AG08396 (cell line): ENCODE results near the gene CA6.
"Not testable (repeated sequence)": the region's sequence is repeated elsewhere in the genome, so short reads cannot be mapped to it uniquely, and the experiment has no call there.

Experiments
- DNase-seq: peaks from one replicate; pipeline ENCODE4 v3.0.0; 2012; ENCODE audit warnings: low spot score, mixed read lengths

The CA6 gene

DNA sequence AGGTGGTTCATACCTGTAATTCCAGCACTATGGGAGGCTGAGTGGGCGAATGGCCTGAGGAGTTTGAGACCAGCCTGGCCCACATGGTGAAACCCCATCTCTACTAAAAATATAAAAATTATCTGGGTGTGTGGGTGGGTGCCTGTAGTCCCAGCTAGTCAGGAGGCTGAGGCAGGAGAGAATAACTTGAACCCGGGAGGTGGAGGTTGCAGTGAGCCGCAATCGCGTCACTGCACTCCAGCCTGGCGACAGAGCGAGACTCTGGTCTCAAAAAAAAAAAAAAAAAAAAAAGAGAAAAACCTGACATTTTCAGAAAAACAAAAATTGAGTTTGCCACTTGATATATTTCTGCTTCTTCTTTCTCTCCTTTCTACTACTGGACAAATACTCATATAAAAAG lies 24.3 kb downstream of the CA6 start:
- DNase-seq: no peak

DNA sequence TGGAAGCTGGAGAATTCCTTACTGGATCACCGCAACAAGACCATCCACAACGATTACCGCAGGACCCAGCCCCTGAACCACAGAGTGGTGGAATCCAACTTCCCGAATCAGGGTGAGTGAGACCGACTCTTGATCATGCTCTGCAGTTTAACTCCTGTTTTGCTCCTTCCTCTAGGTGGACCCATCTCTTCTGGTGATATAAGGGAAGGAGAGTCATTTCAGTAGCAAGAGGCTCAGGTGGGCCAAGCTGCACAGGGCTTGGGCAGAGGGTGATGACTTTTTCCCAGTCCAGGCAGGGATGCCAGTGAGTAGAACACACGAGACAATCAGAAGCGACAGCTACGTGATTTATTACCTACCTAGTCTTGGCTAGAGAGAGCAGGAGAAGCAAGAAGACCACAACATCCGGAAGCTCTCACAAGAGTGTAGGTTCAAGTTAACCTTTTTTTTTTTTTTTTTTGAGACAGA lies 25.2 kb downstream of the CA6 start:
- DNase-seq: no peak

DNA sequence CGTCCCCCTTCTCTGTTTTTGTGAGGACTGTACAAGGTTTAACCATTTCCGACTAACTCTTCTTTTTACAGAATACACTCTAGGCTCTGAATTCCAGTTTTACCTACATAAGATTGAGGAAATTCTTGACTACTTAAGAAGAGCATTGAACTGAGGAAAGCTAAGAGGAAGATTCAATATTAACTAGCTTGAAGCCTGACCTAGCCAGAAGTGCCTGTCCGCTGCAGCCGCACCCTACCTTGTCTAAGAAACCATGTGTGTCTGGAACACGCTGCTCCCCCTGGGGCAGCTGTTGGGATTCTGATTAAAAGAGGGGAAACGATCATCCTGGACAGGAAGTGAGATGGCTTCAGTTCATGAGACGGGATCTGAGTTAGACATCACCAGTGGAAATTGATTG lies 28.9 kb downstream of the CA6 start:
- no peak for DNase-seq

DNA sequence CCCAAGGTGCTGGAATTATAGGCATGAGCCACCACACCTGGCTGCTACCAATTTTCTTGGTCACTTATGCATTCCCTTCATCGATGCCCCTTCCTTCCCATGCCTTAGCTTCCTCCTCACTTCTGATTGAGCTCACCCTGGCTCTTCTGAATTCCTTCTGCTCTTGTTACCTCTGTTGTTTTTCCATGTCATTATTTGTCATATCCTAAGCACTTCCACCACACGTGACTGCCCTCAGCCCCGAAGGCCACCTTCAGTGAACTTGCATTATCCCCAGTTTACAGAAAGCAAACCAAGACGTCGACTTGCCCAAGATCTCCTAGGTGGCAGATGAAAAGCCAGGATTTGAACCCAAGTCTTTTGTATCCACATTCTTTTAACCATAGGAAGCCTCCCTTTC lies 30.7 kb downstream of the CA6 start:
- no peak for DNase-seq

DNA sequence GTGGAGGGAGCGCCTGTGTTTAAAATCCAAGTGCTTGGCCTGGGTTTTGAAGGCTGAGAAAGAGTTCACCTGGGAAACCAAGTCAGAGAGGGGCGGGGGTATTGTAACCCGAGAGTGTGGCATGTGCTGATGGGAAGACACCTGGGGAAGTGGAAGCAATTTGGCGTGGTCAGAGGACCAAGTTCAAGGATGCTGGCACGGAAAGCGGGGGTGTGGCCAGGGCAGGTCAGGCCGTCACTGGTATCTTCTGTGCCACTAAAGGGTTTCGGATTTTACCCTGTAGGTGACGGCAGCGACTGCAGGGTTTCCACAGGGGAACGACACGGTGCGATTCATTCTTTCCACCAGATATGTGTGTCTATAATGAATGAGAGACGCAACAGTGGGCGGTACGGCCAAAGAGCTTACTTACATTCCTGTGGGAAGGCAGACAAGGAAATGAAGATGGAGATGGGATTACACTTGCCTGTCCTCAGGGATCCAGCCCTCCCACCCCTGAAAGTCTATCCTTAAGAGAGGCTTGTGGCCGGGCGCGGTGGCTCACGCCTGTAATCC lies 31.3 kb downstream of the CA6 start:
- DNase-seq: no peak

DNA sequence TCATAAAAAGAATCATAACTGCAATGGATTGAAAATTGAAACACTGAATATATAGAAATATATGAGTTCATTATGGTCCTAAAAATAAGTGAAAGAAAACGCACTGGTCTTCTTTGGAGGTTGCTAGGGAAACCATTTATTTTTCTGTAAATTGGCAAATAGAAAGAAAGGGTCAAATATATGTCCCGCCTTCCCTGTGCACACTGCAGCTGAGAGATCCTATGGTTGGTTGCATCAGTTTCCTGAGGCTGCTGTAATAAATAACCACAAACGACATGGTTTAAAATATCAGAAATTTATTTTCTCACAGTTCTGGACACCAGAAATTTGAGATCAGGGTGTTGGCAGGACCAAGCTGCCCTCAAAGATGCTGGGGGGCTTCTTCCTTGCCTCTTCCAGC lies 35.0 kb downstream of the CA6 start:
- DNase-seq: no peak

DNA sequence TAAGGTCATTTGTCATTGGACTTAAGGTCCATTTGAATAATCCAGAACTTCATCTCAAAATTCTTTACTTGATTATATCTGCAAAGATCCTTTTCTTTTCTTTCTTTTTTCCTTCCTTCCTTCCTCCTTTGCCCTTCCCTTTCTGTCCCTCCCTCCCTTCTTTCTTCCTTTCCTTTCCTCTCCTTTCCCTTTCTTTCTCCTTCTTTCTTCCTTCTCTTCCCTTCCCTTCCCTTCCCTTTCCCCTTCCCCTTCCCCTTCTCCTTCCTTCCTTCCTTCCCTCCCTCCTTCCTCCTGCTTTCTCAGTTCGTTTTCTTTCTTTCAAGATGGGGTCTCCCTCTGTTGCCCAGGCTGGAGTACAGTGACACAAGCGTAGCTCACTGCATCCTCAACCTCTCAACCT lies 35.5 kb downstream of the CA6 start:
- DNase-seq: no peak

DNA sequence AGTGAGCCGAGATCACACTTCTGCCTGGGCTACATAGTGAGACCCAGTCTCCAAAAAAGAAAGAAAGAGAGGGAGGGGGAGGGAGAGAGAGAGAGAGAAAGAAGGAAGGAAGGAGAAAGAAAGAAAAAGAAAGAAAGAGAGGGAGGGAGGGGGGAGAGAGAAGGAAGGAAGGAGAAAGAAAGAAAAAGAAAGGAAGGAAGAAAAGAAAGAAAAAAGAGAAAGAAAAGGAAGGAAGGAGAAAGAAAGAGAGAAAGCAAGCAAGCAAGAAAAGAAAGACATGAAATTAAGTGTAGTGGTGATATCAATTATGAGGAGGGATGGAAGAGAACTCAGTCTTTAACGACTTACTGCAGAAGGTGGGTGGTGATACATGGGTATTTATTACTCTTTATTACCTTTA lies 38.5 kb downstream of the CA6 start:
- DNase-seq: no peak

DNA sequence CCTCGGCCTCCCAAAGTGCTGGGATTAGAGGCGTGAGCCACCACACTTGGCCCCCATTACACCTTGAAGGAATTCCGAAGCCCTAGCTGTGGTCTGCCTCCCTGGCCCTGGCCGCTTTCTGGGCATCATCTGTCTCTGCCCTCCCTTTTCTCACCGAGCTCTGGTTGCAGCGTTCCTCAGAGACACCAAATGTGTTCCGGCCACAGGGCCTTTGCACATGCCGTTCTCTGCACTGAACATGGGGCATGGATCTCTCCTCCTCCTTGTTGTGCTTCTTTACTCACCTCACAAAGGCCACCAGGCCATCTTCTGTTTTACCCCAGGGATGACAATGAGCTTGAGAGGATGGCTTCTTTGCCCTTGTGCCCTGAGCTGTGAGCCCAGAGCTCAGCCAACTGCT lies 39.3 kb downstream of the CA6 start:
- DNase-seq: no peak

DNA sequence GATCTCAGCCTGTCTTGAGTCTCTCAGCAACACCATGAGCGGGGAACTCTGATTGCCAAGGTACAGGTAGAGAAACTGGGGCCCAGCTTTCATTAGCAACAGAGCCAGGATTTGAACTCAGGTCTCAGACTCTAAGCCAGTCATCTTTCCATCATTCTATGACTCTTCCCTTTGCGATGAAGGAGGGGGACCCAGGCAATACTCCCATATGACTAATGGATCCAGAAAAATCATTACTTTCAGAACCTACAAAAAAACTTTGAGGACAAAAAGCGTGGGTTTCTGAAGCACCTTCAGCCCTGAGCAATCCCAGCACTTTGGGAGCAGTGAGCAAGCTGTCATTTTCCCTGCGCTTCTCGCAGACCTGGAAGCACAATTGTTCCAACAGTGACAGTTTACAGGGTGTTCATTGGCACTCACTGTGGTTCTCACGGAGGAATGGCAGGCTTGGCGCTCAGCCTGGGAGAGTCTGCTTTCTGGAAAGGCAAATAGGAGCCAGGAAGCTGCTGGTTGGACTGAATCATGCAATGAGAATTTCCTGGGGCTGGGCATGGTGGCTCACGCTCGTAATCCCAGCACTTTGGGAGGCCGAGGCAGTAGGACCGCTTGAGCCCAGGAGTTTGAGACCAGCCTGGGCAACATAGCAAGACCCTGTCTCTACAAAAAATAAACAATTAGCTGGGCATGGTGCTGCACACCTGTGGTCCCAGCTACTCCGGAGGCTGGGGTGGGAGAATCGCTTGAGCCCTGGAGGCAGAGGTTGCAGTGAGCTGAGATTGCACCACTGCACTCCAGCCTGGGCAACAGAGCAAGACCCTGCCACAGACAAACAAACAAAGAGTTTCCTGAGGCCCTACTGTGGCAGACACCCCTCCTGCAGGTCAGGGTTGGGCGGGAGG lies 40.5 kb downstream of the CA6 start:
- peak; percentile 87 for DNase-seq

DNA sequence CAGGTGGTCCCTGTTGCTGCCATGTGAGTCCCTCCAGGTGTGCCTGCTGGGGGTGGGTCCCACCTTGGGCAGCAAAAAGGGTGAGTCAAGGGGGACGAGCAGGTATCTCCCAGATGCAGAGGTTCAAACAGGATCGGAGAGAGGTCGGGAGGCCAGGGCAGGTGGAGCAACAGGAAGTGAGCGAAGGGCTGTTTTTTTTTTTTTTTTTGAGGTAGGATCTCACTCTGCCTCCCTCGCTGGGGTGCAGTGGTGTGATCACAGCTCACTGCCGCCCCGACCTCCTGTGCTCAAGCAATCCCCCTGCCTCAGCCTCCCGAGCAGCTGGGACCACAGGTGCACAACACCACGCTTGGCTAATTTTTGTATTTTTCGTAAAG lies 41.1 kb downstream of the CA6 start:
- no peak for DNase-seq

DNA sequence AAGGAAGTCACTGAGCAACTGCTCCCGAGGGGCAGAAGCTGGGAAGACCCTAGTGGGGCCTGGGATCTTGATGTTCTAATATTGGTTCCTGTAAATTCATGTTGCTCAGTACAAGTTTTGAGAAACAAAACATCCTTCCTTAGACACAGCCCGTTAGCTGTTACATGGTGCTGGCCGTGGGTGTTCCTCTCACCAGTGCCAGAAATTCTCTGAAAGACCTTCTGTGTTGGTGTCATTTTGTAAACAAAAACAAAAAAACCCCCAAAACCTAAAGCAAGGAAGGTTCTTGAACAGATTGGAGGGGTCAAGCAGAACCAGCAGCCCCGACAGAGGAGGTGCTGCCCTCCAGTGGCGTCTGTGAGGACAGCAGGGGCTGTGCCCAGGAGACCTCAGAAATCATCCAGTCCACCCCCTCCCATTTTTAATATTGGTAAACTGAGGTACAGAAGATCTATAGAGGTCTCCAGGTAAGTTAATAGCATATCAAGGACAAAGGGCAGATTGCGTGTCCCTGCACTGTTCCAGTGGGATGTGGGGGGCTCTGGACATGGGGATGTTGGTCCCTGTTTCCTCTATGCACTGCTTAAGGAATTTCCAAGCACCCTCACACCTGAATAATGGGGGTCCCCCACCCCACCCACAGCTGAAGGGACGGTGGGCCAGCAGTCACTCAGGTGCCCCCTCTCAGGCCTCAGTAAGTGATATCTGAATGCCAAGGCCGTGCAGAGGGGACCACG lies 42.4 kb downstream of the CA6 start:
- DNase-seq: peak; percentile 69

DNA sequence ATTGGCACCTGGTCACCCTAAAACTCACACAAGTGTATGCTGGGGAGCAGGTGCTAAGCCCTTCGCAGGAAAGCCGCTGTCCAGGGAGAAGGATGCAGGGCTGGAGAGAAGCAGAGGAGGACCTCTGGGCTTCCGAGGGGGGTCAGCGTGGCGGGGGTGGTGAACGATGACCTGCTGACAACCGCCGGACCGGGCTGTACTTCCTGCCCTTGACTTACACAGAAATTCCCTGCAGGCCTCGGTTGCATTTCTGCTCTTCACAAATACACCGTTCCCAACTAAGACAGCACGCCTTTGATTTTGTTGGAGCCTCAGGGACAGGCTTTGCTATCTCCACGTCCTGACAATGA lies 42.9 kb downstream of the CA6 start:
- no peak for DNase-seq

DNA sequence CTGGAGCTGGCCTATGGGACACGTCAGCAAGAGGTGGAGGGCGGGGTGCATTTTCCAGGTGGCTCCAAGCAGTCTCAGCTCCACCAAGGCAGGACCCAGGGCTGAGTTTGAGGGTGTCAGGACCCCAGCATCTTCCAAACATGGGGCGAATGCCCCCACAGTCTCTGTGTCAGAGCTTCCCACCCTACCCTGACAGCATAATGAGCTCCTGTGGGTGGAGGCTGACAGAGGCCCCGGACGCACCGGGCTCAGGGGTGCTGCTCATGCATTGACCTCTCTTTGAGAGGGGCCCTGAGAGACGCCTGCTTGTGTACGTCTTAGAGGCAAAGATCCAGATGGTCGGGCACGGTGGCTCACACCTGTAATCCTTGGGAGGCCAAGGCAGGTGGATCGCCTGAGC lies 43.4 kb downstream of the CA6 start:
- no peak for DNase-seq

DNA sequence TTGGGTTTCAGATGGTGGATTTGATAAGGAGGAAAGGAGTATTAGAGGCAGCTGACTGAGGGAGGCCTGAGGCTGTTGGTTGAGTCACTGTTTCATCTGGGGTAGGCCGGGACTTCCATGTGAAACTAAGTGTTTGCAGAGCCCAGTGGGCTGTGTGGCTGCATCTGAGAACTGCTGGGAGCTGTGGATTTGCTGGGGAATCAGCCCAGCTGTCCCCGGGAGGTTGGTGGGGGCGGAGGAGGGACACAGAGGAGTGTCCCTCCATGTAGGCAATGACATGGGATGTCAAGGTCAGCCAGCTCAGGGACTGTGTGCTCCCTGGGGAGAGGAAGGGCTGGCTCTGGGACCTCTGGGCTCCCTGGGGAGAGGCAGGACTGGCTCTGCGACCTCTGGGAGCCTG lies 44.2 kb downstream of the CA6 start:
- DNase-seq: no peak

DNA sequence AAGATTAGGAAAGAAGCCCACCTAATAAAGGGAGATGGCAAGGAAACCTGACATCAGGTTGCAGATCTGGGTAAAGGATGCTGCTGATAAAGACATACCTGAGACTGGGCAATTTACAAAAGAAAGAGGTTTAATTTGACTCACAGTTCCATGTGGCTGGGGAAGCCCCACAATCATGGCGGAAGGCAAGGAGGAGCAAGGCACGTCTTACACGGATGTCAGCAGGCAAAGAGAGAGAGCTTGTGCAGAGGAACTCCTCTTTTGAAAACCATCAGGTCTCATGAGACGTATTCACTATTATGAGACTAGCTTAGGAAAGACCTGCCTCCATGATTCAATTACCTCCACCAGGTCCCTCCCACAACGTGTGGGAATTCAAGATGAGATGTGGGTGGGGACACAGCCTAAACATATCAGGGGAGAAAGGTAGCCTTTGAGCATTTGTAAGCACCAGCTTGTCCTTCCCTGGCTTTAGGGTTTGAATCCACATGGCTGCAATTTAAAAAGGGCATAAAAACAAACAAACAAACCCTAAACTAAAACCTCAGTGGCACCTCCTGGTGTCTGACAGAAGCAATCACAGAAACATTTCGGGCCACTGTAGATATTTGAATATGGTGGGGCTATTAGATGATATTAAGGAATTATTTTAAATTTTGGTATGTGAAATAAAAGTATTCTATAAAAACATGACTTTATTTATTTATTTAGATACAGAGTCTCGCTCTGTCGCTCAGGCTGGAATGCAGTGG lies 47.4 kb downstream of the CA6 start:
- no peak for DNase-seq

DNA sequence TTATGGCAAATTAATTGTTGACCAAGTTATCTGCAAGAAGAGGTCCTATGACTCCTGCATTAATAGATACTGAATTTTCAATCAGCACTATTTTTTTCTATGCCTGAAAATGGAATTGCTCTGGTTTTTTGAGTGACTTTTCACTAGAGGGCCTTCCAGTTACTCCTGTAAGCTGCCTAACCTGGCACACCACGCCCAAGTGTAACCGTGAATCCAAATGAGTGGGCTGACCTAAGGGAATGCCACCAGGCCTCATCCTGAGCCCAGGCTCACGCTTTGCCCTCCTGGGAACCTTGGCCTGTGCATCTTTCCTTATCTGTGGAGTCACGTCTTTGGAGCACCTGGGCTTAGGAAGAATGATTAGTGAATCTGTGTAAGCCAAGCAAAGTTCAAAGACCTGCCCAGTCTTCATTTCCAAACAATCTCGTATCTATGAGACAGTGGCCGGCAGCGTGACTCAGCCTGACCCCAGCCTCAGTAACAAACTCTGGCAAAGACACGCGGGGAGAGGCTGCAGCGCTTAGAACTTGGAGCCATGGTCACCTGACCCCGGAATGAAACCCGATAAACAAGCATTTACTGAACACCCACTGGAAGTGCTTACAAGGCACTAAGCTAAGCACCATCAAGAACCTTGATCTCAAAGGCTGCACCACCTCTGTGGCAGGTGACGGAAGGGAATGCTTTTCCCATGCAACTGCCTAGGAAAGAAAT lies 48.5 kb downstream of the CA6 start:
- DNase-seq: not testable (repeated sequence)

DNA sequence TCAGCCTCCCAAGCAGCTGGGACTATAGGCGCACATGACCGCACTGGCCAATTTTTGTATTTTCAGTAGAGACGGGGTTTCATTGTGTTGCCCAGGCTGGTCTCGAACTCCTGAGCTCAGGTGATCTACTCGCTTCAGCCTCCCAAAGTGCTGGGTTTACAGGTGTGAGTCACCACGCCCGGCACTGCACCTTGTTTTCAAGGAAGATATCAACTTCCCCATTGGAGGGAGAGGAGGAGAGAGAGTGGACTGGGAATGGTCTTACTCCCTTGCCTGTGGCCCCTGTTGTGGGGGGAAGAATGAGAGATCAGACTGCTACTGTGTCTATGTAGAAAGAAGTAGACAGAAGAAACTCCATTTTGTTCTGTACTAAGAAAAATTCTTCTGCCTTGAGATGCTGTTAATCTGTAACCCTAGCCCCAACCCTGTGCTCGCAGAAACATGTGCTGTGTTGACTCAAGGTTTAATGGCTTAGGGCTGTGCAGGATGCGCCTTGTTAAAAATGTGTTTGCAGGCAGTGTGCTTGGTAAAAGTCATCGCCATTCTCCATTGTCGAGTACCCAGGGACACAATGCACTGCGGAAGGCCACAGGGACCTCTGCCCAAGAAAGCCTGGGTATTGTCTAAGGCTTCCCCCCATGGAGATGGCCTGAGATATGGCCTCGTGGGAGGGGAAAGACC lies 56.0 kb downstream of the CA6 start:
- DNase-seq: not testable (repeated sequence)

DNA sequence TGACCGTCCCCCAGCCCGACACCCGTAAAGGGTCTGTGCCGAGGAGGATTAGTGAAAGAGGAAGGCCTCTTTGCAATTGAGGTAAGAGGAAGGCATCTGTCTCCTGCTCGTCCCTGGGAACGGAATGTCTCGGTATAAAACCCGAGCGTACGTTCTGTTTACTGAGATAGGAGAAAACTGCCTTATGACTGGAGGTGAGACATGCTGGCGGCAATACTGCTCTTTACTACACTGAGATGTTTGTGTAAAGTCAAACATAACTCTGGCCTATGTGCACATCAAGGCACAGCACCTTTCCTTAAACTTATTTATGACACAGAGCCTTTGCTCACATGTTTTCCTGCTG lies 56.5 kb downstream of the CA6 start:
- not testable (repeated sequence) for DNase-seq

DNA sequence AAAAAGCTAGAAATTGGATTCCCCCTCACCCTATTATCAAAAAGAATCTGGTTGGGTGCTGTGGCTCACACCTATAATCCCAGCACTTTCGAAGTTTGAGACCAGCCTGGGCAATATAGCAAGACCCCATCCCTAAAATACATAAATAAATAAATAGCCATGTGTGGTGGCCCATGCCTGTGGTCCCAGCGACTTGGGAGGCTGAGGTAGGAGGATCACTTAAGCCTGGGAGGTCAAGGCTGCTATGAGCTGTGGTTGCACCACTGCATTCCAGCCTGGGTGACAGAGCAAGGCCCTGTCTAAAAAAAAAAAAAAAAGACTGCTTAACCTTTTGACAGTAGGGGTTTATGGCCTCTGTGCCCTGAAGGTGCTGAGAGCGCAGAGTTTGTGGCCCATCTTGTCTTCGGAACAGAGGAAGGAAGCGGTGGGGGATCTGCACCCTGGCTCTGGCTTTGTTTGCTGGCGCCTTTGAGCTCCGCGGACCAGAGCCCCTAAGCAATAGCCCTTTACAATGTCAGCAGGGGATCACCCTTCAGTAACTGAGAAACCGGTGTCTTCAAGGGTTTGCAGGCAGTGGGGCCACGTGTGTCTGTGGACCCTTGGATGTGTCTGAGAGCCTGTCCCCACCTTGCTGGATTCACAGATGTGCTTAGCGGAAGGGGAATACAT lies 58.5 kb downstream of the CA6 start:
- no peak for DNase-seq
